IMR-90 (cell line): ENCODE measurements around the gene TICAM1. TPM values are rescaled to one million over a fixed set of nuclear protein-coding genes. Genes with fewer than 3 reads are reported as not detected.
A peak's percentile ranks its signal among the peaks of the same experiment; 100 is the strongest.

Experiments used
- ATAC-seq: fragments of 200-7000 bp; cut with Tn5 transposase; 2 replicates; pipeline ENCODE4 v1.9.1; 2020; ENCODE audit warnings: low read depth, mild to moderate bottlenecking, moderate library complexity
- BruUV-seq: library from RNA; stranded (reverse); fragments of 400-500 nt; replicated peaks from 2 replicates; lab custom pipeline; 2021; lab: Mats Ljungman, UMichigan
- CTCF ChIA-PET: fragments of 300-600 bp; formaldehyde crosslinking; extraction: SDS; loops from one replicate; lab custom pipeline; 2021; ENCODE audit warnings: antibody characterized with exemption; lab: Yijun Ruan, JAX
- POLR2A ChIA-PET: fragments of 300-600 bp; sonication (Branson Sonifier 250); formaldehyde crosslinking; loops from one replicate; lab custom pipeline; 2022; ENCODE audit warnings: antibody characterized with exemption; ENCODE audit not compliant: unreplicated experiment; lab: Charles Lee
- DNase-seq: peaks from one replicate; pipeline ENCODE4 v3.0.0; 2013
- H2AFZ ChIP-seq: replicated peaks from 2 replicates; pipeline ENCODE3; 2013; ENCODE audit warnings: low read length, mild to moderate bottlenecking; ENCODE audit not compliant: poor library complexity
- H2AK5ac ChIP-seq: 2 replicates; pipeline ENCODE4 v1.6.1; 2013; ENCODE audit warnings: low read depth, low read length, inconsistent platforms
- H2AK9ac ChIP-seq: replicated peaks from 2 replicates; pipeline ENCODE3; 2013; ENCODE audit warnings: mild to moderate bottlenecking, low read depth, low read length, moderate library complexity; ENCODE audit not compliant: poor library complexity
- H2BK120ac ChIP-seq: 2 replicates; pipeline ENCODE4 v1.6.1; 2013; ENCODE audit warnings: low read depth, low read length, inconsistent platforms
- H2BK15ac ChIP-seq: 3 replicates; pipeline ENCODE4 v1.6.1; 2013; ENCODE audit warnings: low read depth, low read length, inconsistent platforms
- H2BK20ac ChIP-seq: 2 replicates; pipeline ENCODE4 v1.6.1; 2013; ENCODE audit warnings: low read depth, mild to moderate bottlenecking, inconsistent platforms, low read length, moderate library complexity
- H2BK5ac ChIP-seq: 2 replicates; pipeline ENCODE4 v1.6.1; 2013; ENCODE audit warnings: mild to moderate bottlenecking, low read depth, low read length, inconsistent platforms; ENCODE audit not compliant: poor library complexity, severe bottlenecking
- H3K14ac ChIP-seq: replicated peaks from 2 replicates; pipeline ENCODE4 v1.6.1; 2013; ENCODE audit warnings: low read depth, low read length, inconsistent platforms
- H3K18ac ChIP-seq: 2 replicates; pipeline ENCODE4 v1.6.1; 2013; ENCODE audit warnings: low read depth, low read length, control low read depth
- H3K23ac ChIP-seq: 2 replicates; pipeline ENCODE4 v1.6.1; 2013; ENCODE audit warnings: low read depth, low read length, inconsistent platforms
- H3K27ac ChIP-seq: 2 replicates; pipeline ENCODE4 v1.5.1; 2013; ENCODE audit warnings: mild to moderate bottlenecking, control low read depth, low read length; ENCODE audit not compliant: insufficient read depth
- H3K27me3 ChIP-seq: 2 replicates; pipeline ENCODE4 v1.6.1; 2013; ENCODE audit warnings: low read length; ENCODE audit not compliant: control insufficient read depth, insufficient read depth
- H3K36me3 ChIP-seq: 2 replicates; pipeline ENCODE4 v1.6.1; 2013; ENCODE audit warnings: low read length, mixed read lengths; ENCODE audit not compliant: control insufficient read depth, insufficient read depth
- H3K4ac ChIP-seq: 2 replicates; pipeline ENCODE4 v1.6.1; 2013; ENCODE audit warnings: low read depth, low read length, inconsistent platforms
- H3K4me1 ChIP-seq: 2 replicates; pipeline ENCODE4 v1.6.1; 2013; ENCODE audit warnings: low read length, mixed read lengths; ENCODE audit not compliant: control insufficient read depth, insufficient read depth
- H3K4me2 ChIP-seq: 2 replicates; pipeline ENCODE4 v1.6.1; 2013; ENCODE audit warnings: low read depth, mild to moderate bottlenecking, control low read depth, low read length, moderate library complexity
- H3K4me3 ChIP-seq: 2 replicates; pipeline ENCODE4 v1.5.1; 2013; ENCODE audit warnings: low read depth, mild to moderate bottlenecking, control low read depth, low read length, moderate library complexity; ENCODE audit not compliant: insufficient read depth
- H3K56ac ChIP-seq: 2 replicates; pipeline ENCODE4 v1.6.1; 2013; ENCODE audit warnings: low read length, inconsistent platforms; ENCODE audit not compliant: insufficient read depth; ENCODE audit errors: extremely low read depth
- H3K79me1 ChIP-seq, 2 experiments: 2 replicates each; pipeline ENCODE4 v1.6.1; 2013; ENCODE audit warnings: low read length in 2 of 2, inconsistent platforms in 1 of 2, low read depth in 1 of 2
- H3K9ac ChIP-seq: 2 replicates; pipeline ENCODE4 v1.6.1; 2013; ENCODE audit warnings: low read depth, low read length, control low read depth
- H3K9me1 ChIP-seq: 2 replicates; pipeline ENCODE4 v1.6.1; 2013; ENCODE audit warnings: low read length, inconsistent platforms; ENCODE audit not compliant: insufficient read depth
- H3K9me3 ChIP-seq: 2 replicates; pipeline ENCODE4 v1.6.1; 2013; ENCODE audit warnings: low read length; ENCODE audit not compliant: control insufficient read depth, insufficient read depth
- H4K20me1 ChIP-seq: 2 replicates; pipeline ENCODE4 v1.6.1; 2013; ENCODE audit warnings: low read length, inconsistent platforms; ENCODE audit not compliant: insufficient read depth
- H4K5ac ChIP-seq: 2 replicates; pipeline ENCODE4 v1.6.1; 2013; ENCODE audit warnings: mild to moderate bottlenecking, low read depth, low read length, control low read depth
- H4K8ac ChIP-seq, 2 experiments: 2 replicates each; pipeline ENCODE4 v1.6.1; 2013; ENCODE audit warnings: low read depth in 2 of 2, low read length in 2 of 2, control low read depth in 1 of 2, inconsistent platforms in 1 of 2
- H4K91ac ChIP-seq: 2 replicates; pipeline ENCODE4 v1.6.1; 2013; ENCODE audit warnings: low read depth, low read length, inconsistent platforms; ENCODE audit not compliant: insufficient read depth
- BHLHE40 ChIP-seq: fragments of 150-350 bp; IDR thresholded peaks from 2 replicates; pipeline ENCODE4 v1.6.1; 2016; ENCODE audit warnings: mild to moderate bottlenecking, low read depth, low read length
- CHD1 ChIP-seq: IDR thresholded peaks from 2 replicates; pipeline ENCODE4 v1.6.1; 2012; ENCODE audit warnings: low read depth, low read length, improper control_type of control experiment
- MAZ ChIP-seq: IDR thresholded peaks from 2 replicates; pipeline ENCODE4 v1.6.1; 2012; ENCODE audit warnings: low read depth, mild to moderate bottlenecking, low read length, improper control_type of control experiment, moderate library complexity, borderline replicate concordance
- RAD21 ChIP-seq: IDR thresholded peaks from 2 replicates; pipeline ENCODE4 v1.6.1; 2012; ENCODE audit warnings: low read length, improper control_type of control experiment
- RCOR1 ChIP-seq: IDR thresholded peaks from 2 replicates; pipeline ENCODE4 v1.6.1; 2012; ENCODE audit warnings: mild to moderate bottlenecking, low read length, improper control_type of control experiment; ENCODE audit not compliant: insufficient replicate concordance
- RFX5 ChIP-seq: IDR thresholded peaks from 2 replicates; pipeline ENCODE4 v1.8.0; 2012; ENCODE audit warnings: low read depth, mild to moderate bottlenecking, low read length, moderate library complexity
- WGBS, 2 experiments: methylation state at CpG; one replicate each; pipeline versions ENCODE4 v1.1.5 to v1.1.7; 2013; ENCODE audit warnings: missing lambda C conversion rate in 2 of 2; ENCODE audit not compliant: insufficient read length in 1 of 2; ENCODE audit errors: extremely low coverage in 2 of 2; 5-methylcytosine and 5-hydroxymethylcytosine counted together
- dilution Hi-C: fragments of 300-500 bp; cut with HindIII; formaldehyde crosslinking; loops from one replicate; pipeline ENCODE4 v1.14.3; 2018; ENCODE audit warnings: low sequenced_read_pairs; ENCODE audit not compliant: unreplicated experiment
- in situ Hi-C: fragments of 300-500 bp; cut with MboI; formaldehyde crosslinking; loops from 3 replicates; pipeline ENCODE4 v1.14.3; 2019; ENCODE audit warnings: low sequenced_read_pairs, inconsistent platforms, mixed read lengths
- intact Hi-C: fragments of 100-400 bp; cut with micrococcal nuclease; formaldehyde crosslinking; loops from 2 replicates; pipeline ENCODE4 v1.10.0; 2022
- polyA plus RNA-seq, 3 experiments: library from polyadenylated mRNA; depleted of rRNA; stranded (reverse); fragments of >200 nt; gene quantifications; 2 replicates each; pipeline ENCODE4 v1.2.3, GENCODE V29; 2012; ENCODE audit warnings: low replicate concordance in 1 of 3
- total RNA-seq: library from RNA; depleted of rRNA; stranded (reverse); fragments of >200 nt; gene quantifications from 2 replicates; pipeline ENCODE4 v1.2.3, GENCODE V29; 2012
- TF ChIP-seq, protein P1 (sequence below): conservative IDR thresholded peaks from 2 replicates; pipeline ENCODE4 v1.5.1; 2012; ENCODE audit warnings: mild to moderate bottlenecking, low read depth, low read length, improper control_type of control experiment
- TF ChIP-seq, protein P2 (sequence below): fragments of 150-350 bp; IDR thresholded peaks from 2 replicates; pipeline ENCODE4 v1.6.1; 2016; ENCODE audit warnings: low read depth, mild to moderate bottlenecking, low read length, moderate library complexity, borderline replicate concordance

Gene TICAM1
- total and polyA plus RNA-seq, 2 of the 4 experiments (the other 2 are of a cell fraction) = 0.90 to 9.2 TPM

DNA sequence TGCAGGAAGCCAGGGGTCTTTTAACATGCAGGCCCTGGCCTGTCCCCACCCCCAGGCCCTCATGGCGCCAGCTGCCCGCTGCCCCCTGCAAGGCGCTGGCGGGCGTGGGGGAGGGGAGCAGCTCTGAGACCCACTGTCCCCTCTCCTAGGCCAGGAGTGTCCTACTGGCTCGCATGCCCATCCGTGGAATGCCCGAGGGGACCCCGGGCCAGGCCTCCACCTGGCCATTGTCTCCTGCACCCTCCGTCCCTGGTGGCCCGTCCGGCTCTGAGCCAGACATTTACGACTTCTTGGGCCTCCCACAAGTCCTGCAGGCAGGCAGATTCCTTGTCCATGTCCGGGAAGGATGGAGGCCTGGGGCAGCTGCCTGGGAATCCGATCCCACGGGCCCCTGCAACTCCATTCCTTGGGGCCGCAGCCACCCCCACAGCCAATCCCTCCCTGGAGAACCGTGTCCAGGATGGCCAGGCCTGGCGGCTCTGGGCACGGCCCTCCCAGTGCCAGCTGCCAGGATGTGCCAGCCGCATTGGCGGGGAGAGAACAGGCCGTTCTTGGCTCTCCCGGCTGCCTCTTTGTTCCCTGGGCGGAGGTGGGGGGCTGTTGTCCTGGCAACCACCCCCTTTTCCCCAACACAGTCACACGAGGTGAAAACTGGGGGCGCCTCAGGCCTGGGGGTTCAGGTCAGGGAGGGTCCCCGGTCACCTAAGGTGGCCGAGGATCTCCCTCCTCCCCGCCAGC lies 46.4 kb upstream of the TICAM1 start:
- Histone ChIP-seq H2BK5ac (no peak overlapping the region), H3K4ac (no peak overlapping the region), H2AK9ac (no peak overlapping the region), H3K27ac (no peak overlapping the region), H3K4me3 (no peak overlapping the region), H3K9me3 (no peaks in the 10 kb centered on the region), H2AK5ac (no peak overlapping the region), H3K36me3 (no peaks in the 10 kb centered on the region), H3K4me1 (peaks cover 4% of the 10 kb centered on the region; the same call in 1 of the 2 replicates), H4K8ac (peak overlapping the region in 1 of 2 experiments; percentile 9; a peak in 1 of 4 replicates), H3K9ac (no peak overlapping the region), H4K5ac (no peak overlapping the region), H3K79me1 (no peaks in the 10 kb centered on the region), H3K14ac (no peak overlapping the region), H4K20me1 (no peaks in the 10 kb centered on the region), H3K27me3 (no peaks in the 10 kb centered on the region), H2AFZ (peak overlapping the region; percentile 86), H2BK20ac (no peak overlapping the region), H3K23ac (no peak overlapping the region), H3K4me2 (no peak overlapping the region), H4K91ac (no peak overlapping the region), H3K18ac (no peak overlapping the region), H3K9me1 (no peaks in the 10 kb centered on the region; the same call in 1 of the 2 replicates), H3K56ac (no peak overlapping the region), H2BK15ac (no peak overlapping the region), H2BK120ac (0 out of 2 replicates have a peak overlapping the region, but pooled peaks have one; percentile 32)
- intact Hi-C loops (no loop called here), in situ Hi-C loops (no loop called here), dilution Hi-C loops (no loop called here)
- 72% methylated on average over 5 of the region's 30 CpGs; no CpG with 5 or more reads in 1 of the 2 experiments for whole genome bisulfite sequencing, 2 experiments
- POLR2A ChIA-PET = no interaction called here
- no TSS peak for BruUV-seq
- ATAC-seq (no peak), DNase-seq (no peak)
- TF ChIP-seq RAD21 (no peak), RCOR1 (no peak), CHD1 (no peak), RFX5 (no peak), MAZ (no peak), BHLHE40 (no peak)
- TF ChIP-seq, protein P1, sequence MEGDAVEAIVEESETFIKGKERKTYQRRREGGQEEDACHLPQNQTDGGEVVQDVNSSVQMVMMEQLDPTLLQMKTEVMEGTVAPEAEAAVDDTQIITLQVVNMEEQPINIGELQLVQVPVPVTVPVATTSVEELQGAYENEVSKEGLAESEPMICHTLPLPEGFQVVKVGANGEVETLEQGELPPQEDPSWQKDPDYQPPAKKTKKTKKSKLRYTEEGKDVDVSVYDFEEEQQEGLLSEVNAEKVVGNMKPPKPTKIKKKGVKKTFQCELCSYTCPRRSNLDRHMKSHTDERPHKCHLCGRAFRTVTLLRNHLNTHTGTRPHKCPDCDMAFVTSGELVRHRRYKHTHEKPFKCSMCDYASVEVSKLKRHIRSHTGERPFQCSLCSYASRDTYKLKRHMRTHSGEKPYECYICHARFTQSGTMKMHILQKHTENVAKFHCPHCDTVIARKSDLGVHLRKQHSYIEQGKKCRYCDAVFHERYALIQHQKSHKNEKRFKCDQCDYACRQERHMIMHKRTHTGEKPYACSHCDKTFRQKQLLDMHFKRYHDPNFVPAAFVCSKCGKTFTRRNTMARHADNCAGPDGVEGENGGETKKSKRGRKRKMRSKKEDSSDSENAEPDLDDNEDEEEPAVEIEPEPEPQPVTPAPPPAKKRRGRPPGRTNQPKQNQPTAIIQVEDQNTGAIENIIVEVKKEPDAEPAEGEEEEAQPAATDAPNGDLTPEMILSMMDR = no peak
- TF ChIP-seq, protein P2, sequence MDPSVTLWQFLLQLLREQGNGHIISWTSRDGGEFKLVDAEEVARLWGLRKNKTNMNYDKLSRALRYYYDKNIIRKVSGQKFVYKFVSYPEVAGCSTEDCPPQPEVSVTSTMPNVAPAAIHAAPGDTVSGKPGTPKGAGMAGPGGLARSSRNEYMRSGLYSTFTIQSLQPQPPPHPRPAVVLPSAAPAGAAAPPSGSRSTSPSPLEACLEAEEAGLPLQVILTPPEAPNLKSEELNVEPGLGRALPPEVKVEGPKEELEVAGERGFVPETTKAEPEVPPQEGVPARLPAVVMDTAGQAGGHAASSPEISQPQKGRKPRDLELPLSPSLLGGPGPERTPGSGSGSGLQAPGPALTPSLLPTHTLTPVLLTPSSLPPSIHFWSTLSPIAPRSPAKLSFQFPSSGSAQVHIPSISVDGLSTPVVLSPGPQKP = no peak
- CTCF ChIA-PET = no interaction called here
